ENCODE measurements around the gene HGFAC. TPM values are rescaled to one million over a fixed set of nuclear protein-coding genes. Genes with fewer than 3 reads are reported as not detected.

Gene HGFAC
- total and polyA plus RNA-seq, 8 donors = 0.50 to 3.4 (median 1.2) TPM; not detected in 5

- no peak overlapping the region for H3K27ac ChIP-seq
- no peaks in the 10 kb centered on the region for H3K4me1 ChIP-seq
- peaks cover 0 to 4% (median 0%) of the 10 kb centered on the region in 4 donors for H3K9me3 ChIP-seq
- 82 to 92% (median 85%) methylated on average over 12 to 15 of the region's 15 CpGs for WGBS, 5 donors
- no peaks in the 10 kb centered on the region for H3K36me3 ChIP-seq
- intact Hi-C loops (cut with DNase I; ENCODE audit: low total_unique reads) = no loop called here
- H3K27me3 ChIP-seq = no peaks in the 10 kb centered on the region
- TF ChIP-seq CTCF (IDR thresholded peaks at IDR 0.05) (no peak), POLR2AphosphoS5 (IDR thresholded peaks at IDR 0.05) (no peak), EP300 (IDR thresholded peaks at IDR 0.05) (no peak), POLR2A (IDR thresholded peaks at IDR 0.05) (no peak)
- no peak for DNase-seq
- H3K4me3 ChIP-seq = no peak overlapping the region
Measured at GRCh38 chr4:3402491-3403347, 39.0 kb upstream of the HGFAC start.

GRCh38 chr4:3403348-3403906, 38.3 kb upstream of the HGFAC start:
- no peaks in the 10 kb centered on the region for H3K36me3 ChIP-seq
- 86 to 98% (median 91%) methylated on average over 6 to 10 of the region's 10 CpGs for WGBS, 5 donors
- no peak overlapping the region for H3K27ac ChIP-seq
- TF ChIP-seq EP300 (IDR thresholded peaks at IDR 0.05) (no peak), POLR2A (IDR thresholded peaks at IDR 0.05) (no peak), POLR2AphosphoS5 (IDR thresholded peaks at IDR 0.05) (no peak), CTCF (IDR thresholded peaks at IDR 0.05) (no peak)
- no peak overlapping the region for H3K4me3 ChIP-seq
- peaks cover 0 to 4% (median 0%) of the 10 kb centered on the region in 4 donors for H3K9me3 ChIP-seq
- H3K27me3 ChIP-seq = no peaks in the 10 kb centered on the region
- intact Hi-C loops (cut with DNase I; ENCODE audit: low total_unique reads) = no loop called here
- no peak for DNase-seq
- no peaks in the 10 kb centered on the region for H3K4me1 ChIP-seq

- no peak for TF ChIP-seq POLR2A (IDR thresholded peaks at IDR 0.05)
- no peak for TF ChIP-seq POLR2AphosphoS5 (IDR thresholded peaks at IDR 0.05)
- TF ChIP-seq EP300 (IDR thresholded peaks at IDR 0.05) = no peak
- TF ChIP-seq CTCF (IDR thresholded peaks at IDR 0.05) = no peak
- Histone ChIP-seq H3K4me1 (no peaks in the 10 kb centered on the region), H3K27me3 (no peaks in the 10 kb centered on the region), H3K4me3 (no peak overlapping the region), H3K9me3 (peaks cover 0 to 4% (median 0%) of the 10 kb centered on the region in 4 donors), H3K36me3 (no peaks in the 10 kb centered on the region), H3K27ac (no peak overlapping the region)
- 97 to 99% (median 98%) methylated on average over 4 of the region's 4 CpGs for WGBS, 5 donors
- DNase-seq = no peak
- intact Hi-C loops (cut with DNase I; ENCODE audit: low total_unique reads) = no loop called here
Measured at GRCh38 chr4:3404546-3404945, 37.2 kb upstream of the HGFAC start.

GRCh38 chr4:3405176-3405575, 36.6 kb upstream of the HGFAC start:
- intact Hi-C loops (cut with DNase I; ENCODE audit: low total_unique reads) = no loop called here
- no peak for DNase-seq
- TF ChIP-seq CTCF (IDR thresholded peaks at IDR 0.05) (no peak), POLR2AphosphoS5 (IDR thresholded peaks at IDR 0.05) (no peak), EP300 (IDR thresholded peaks at IDR 0.05) (no peak), POLR2A (IDR thresholded peaks at IDR 0.05) (no peak)
- 79 to 98% (median 91%) methylated on average over 8 of the region's 8 CpGs for WGBS, 5 donors
- H3K27ac ChIP-seq = no peak overlapping the region
- no peaks in the 10 kb centered on the region for H3K27me3 ChIP-seq
- peaks cover 0 to 4% (median 0%) of the 10 kb centered on the region in 4 donors for H3K9me3 ChIP-seq
- H3K4me3 ChIP-seq = no peak overlapping the region
- H3K4me1 ChIP-seq = no peaks in the 10 kb centered on the region
- no peaks in the 10 kb centered on the region for H3K36me3 ChIP-seq
